ENCODE measurements around the gene ADGRV1. TPM values are rescaled to one million over a fixed set of nuclear protein-coding genes. Genes with fewer than 3 reads are reported as not detected.
A peak's percentile ranks its signal among the peaks of the same experiment; 100 is the strongest.

ADGRV1 gene
- total RNA-seq, 4 donors from 2014 or later: 0.39 to 1.9 (median 1.00) TPM

DNA sequence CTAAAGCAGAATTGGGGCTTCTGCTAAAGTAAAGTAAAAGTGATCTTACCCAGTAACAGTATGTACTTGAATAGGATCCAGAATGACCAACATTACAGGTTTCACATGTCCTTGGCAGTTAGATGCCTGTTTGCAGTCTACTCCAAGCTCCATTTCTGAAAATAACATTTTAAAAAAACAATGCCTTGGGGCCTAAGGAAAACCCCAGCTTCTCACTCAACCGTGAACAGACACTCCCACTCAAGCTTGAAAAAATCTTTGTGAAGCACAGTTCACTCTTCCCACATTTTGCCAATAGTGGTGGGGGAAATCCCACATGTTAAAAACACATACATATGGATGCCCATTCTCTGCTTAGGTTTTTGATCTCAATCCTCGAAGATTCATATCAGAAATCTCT, 520.4 kb downstream of the ADGRV1 start:
- Histone ChIP-seq H3K27me3 (no peaks in the 10 kb centered on the region), H3K9me3 (no peaks in the 10 kb centered on the region), H3K4me1 (peaks cover 0 to 15% (median 2%) of the 10 kb centered on the region in 4 donors), H3K27ac (peak overlapping the region in 2 of 4 donors; percentile 38 to 63), H3K36me3 (no peaks in the 10 kb centered on the region), H3K4me3 (no peak overlapping the region)
- TF ChIP-seq EP300 (IDR thresholded peaks at IDR 0.05) (no peak), POLR2A (IDR thresholded peaks at IDR 0.05) (no peak)
- TF ChIP-seq, protein P1, sequence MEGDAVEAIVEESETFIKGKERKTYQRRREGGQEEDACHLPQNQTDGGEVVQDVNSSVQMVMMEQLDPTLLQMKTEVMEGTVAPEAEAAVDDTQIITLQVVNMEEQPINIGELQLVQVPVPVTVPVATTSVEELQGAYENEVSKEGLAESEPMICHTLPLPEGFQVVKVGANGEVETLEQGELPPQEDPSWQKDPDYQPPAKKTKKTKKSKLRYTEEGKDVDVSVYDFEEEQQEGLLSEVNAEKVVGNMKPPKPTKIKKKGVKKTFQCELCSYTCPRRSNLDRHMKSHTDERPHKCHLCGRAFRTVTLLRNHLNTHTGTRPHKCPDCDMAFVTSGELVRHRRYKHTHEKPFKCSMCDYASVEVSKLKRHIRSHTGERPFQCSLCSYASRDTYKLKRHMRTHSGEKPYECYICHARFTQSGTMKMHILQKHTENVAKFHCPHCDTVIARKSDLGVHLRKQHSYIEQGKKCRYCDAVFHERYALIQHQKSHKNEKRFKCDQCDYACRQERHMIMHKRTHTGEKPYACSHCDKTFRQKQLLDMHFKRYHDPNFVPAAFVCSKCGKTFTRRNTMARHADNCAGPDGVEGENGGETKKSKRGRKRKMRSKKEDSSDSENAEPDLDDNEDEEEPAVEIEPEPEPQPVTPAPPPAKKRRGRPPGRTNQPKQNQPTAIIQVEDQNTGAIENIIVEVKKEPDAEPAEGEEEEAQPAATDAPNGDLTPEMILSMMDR (IDR thresholded peaks at IDR 0.05): no peak
- WGBS, 2 donors: 10 to 20% methylated on average over 2 of the region's 2 CpGs
- DNase-seq (ENCODE audit: low spot score in 2 of 2): no peak

DNA sequence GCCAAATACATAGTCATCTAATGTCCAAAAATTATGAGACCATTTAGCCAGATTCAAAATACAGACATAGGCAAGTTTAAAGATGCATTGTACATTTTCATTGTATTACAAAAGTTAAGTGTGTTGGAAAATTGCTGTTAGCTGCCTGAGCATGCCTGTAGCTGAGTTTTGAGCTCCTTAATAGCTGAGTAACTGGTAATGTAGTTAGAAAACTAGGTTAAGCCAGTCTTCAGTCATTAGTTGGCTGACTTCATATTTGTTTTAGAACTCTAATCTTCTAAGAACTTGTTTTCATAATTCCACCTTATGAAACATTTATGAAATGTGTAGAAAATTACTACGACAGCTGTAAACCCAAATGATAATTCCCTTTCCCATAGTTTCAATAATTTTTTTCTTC, 531.2 kb downstream of the ADGRV1 start:
- Histone ChIP-seq H3K36me3 (no peaks in the 10 kb centered on the region), H3K9me3 (no peaks in the 10 kb centered on the region), H3K4me3 (no peak overlapping the region), H3K4me1 (peaks cover 0 to 4% (median 0%) of the 10 kb centered on the region in 4 donors), H3K27ac (no peak overlapping the region), H3K27me3 (no peaks in the 10 kb centered on the region)
- 71 to 76% methylated on average over 1 of the region's 1 CpG for WGBS, 2 donors
- no peak for DNase-seq (ENCODE audit: low spot score in 2 of 2)
- no peak for TF ChIP-seq EP300 (IDR thresholded peaks at IDR 0.05)
- no peak for TF ChIP-seq POLR2A (IDR thresholded peaks at IDR 0.05)
- TF ChIP-seq, protein P1 (IDR thresholded peaks at IDR 0.05): no peak

DNA sequence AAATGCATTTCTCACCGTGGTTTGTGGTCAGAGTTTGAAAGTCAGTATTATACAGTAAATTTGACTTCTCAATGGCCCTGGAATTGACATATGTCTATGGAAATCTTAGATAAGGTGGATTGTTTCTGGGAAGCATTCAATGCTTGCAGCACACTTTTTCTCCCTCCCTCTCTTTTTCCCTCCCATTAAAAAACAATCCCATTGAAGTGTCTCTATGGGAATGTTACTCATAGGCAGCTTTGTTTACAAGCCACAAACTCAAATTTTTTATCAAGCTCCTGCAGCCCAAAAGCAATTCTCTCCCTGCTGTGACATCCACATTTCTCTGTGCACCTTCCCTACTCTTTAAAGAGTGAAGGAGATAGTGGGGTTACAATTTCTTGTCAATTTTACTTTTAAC, 532.4 kb downstream of the ADGRV1 start:
- H3K27ac ChIP-seq: no peak overlapping the region
- H3K27me3 ChIP-seq: no peaks in the 10 kb centered on the region
- no peak overlapping the region for H3K4me3 ChIP-seq
- no peaks in the 10 kb centered on the region for H3K36me3 ChIP-seq
- TF ChIP-seq POLR2A (IDR thresholded peaks at IDR 0.05): no peak
- TF ChIP-seq EP300 (IDR thresholded peaks at IDR 0.05): no peak
- TF ChIP-seq, protein P1 (IDR thresholded peaks at IDR 0.05): no peak
- no peaks in the 10 kb centered on the region for H3K9me3 ChIP-seq
- no peak for DNase-seq (ENCODE audit: low spot score in 2 of 2)
- 37 to 50% methylated on average over 1 of the region's 1 CpG for WGBS, 2 donors
- H3K4me1 ChIP-seq: peaks cover 0 to 5% (median 0%) of the 10 kb centered on the region in 4 donors

- Histone ChIP-seq H3K4me3 (no peak overlapping the region), H3K9me3 (no peaks in the 10 kb centered on the region), H3K4me1 (peaks cover 0 to 12% (median 2%) of the 10 kb centered on the region in 4 donors), H3K27me3 (no peaks in the 10 kb centered on the region), H3K36me3 (no peaks in the 10 kb centered on the region), H3K27ac (no peak overlapping the region)
- 84 to 97% methylated on average over 4 of the region's 4 CpGs for WGBS, 2 donors
- TF ChIP-seq EP300 (IDR thresholded peaks at IDR 0.05): no peak
- no peak for TF ChIP-seq POLR2A (IDR thresholded peaks at IDR 0.05)
- TF ChIP-seq, protein P1 (IDR thresholded peaks at IDR 0.05): no peak
- no peak for DNase-seq (ENCODE audit: low spot score in 2 of 2)
Measured at GRCh38 chr5:91091471-91092234, 533.1 kb downstream of the ADGRV1 start.

All from tibial nerve (tissue), 4 donors.